ES-I3 (cell line): Measurements from ENCODE around the gene IRAK3.
A peak's percentile ranks its signal among the peaks of the same experiment; 100 is the strongest.
"Not testable (repeated sequence)": the region's sequence is repeated elsewhere in the genome, so short reads cannot be mapped to it uniquely, and the experiment has no call there.

Experiments used
- H3K36me3 ChIP-seq: 2 replicates; pipeline ENCODE4 v1.6.1; 2013; ENCODE audit warnings: mild to moderate bottlenecking, low read length, control low read depth, moderate library complexity; ENCODE audit not compliant: insufficient read depth
- H3K4me1 ChIP-seq: 2 replicates; pipeline ENCODE4 v1.6.1; 2013; ENCODE audit warnings: mild to moderate bottlenecking, control low read depth, low read length; ENCODE audit not compliant: insufficient read depth
- H3K9ac ChIP-seq: 2 replicates; pipeline ENCODE4 v1.6.1; 2013; ENCODE audit warnings: low read depth, mild to moderate bottlenecking, low read length, moderate library complexity
- H3K9me3 ChIP-seq: 2 replicates; pipeline ENCODE4 v1.6.1; 2013; ENCODE audit warnings: mild to moderate bottlenecking, low read length, moderate library complexity; ENCODE audit not compliant: control insufficient read depth, insufficient read depth

Gene IRAK3

DNA sequence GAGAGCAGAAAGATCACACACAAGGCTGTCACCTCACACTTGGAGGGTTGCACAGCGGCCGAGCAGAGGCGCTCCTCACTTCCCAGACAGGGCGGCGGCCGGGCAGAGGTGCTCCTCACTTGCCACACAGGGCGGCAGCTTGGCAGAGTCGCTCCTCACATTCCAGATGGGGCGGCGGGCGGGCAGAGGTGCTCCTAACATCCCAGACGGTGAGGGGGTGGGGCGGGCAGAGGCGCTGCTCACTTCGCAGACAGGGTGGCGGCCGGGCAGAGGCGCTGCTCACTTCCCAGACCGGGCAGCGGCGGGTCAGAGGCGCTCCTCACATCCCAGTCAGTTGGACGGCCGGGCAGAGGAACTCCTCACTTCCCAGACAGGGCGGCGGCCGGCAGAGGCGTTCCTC is 28.3 kb upstream of the IRAK3 start:
- Histone ChIP-seq H3K4me1 (no peaks in the 10 kb centered on the region), H3K36me3 (no peaks in the 10 kb centered on the region), H3K9ac (no peak overlapping the region), H3K9me3 (peaks cover 2% of the 10 kb centered on the region; the same call in 1 of the 2 replicates)

- Histone ChIP-seq H3K9ac (no peak overlapping the region), H3K9me3 (peaks cover 2% of the 10 kb centered on the region; the same call in 1 of the 2 replicates), H3K4me1 (no peaks in the 10 kb centered on the region), H3K36me3 (no peaks in the 10 kb centered on the region)
These were observed 26.3 kb upstream of the IRAK3 start for GRCh38 chr12:66162701-66163100.

GRCh38 chr12:66163289-66163688 is 25.7 kb upstream of the IRAK3 start:
- no peaks in the 10 kb centered on the region for H3K4me1 ChIP-seq
- no peak overlapping the region for H3K9ac ChIP-seq
- H3K9me3 ChIP-seq: peaks cover 2% of the 10 kb centered on the region; the same call in 1 of the 2 replicates
- H3K36me3 ChIP-seq: no peaks in the 10 kb centered on the region

- H3K9ac ChIP-seq: no peak overlapping the region
- peaks cover 2% of the 10 kb centered on the region; the same call in 1 of the 2 replicates for H3K9me3 ChIP-seq
- no peaks in the 10 kb centered on the region for H3K36me3 ChIP-seq
- peaks cover 3% of the 10 kb centered on the region; the same call in 1 of the 2 replicates for H3K4me1 ChIP-seq
These were observed 24.6 kb upstream of the IRAK3 start for GRCh38 chr12:66164349-66164821.

DNA sequence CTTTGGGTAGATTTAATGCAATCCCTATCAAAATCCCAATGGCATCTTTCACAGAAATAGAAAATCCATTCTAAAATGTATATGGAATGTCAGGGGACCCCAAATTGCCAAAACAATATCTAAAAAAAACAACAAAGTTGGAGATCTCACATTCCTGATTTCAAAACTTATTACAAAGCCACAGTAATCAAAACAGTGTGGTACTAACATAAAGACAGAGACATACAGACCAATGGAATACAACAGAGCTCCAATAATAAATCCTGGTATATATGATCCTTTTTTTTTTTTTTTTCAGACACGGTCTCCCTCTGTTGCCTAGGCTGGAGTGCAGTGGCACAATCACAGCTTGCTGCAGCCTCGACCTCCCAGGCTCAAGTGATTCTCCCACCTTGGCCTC is 23.9 kb upstream of the IRAK3 start:
- no peaks in the 10 kb centered on the region for H3K36me3 ChIP-seq
- peaks cover 3% of the 10 kb centered on the region; the same call in 1 of the 2 replicates for H3K4me1 ChIP-seq
- H3K9me3 ChIP-seq: peaks cover 2% of the 10 kb centered on the region; the same call in 1 of the 2 replicates
- H3K9ac ChIP-seq: no peak overlapping the region

DNA sequence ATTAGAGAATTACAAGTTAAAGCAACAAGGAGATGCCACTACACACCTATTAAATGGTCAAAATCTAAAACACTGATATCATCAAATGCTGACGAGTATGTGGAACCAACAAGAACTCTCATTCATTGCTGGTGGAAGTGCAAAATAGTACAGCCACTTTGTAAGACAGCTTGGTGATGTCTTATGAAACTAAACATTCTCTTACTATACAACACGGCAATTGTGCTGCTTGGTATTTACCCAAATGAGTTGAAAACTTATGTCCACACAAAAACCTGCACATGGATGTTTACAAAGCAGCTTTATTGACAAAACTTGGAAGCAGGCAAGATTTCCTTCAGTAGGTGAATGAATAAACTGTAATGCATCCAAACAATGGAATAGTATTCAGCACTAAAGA is 22.5 kb upstream of the IRAK3 start:
- Histone ChIP-seq H3K4me1 (peaks cover 3% of the 10 kb centered on the region; the same call in 1 of the 2 replicates), H3K9ac (no peak overlapping the region), H3K36me3 (no peaks in the 10 kb centered on the region), H3K9me3 (peaks cover 2% of the 10 kb centered on the region; the same call in 1 of the 2 replicates)

DNA sequence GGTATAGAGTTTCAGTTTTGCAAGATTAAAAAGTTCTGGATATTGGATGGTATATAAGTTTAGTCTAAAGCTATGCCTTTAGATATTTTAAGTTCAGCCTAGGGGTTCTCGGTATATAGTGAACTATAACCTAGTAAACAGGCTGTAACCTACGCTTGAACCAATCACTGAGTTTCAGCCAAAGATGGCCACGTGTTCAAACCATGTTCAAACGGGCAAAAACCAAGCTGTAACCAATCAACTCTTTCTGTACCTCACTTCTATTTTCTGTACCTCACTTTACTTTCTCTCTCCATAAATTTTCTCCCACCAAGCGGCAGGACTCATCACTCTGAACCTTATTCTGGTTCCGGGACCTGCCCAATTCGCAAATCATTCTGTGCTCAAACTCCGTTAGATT is 20.6 kb upstream of the IRAK3 start:
- Histone ChIP-seq H3K36me3 (no peaks in the 10 kb centered on the region), H3K4me1 (peaks cover 3% of the 10 kb centered on the region; the same call in 1 of the 2 replicates), H3K9me3 (peaks cover 2% of the 10 kb centered on the region; the same call in 1 of the 2 replicates), H3K9ac (0 out of 2 replicates have a peak overlapping the region, but pooled peaks have one; percentile 31)

GRCh38 chr12:66169221-66170170 is 19.5 kb upstream of the IRAK3 start, which contains the start of gene TMBIM4:
TMBIM4 (minus strand) TSS chr12:66169996; CDS start chr12:66169951, 45 bp downstream.
- peaks cover 4% of the 10 kb centered on the region; the same call in 1 of the 2 replicates for H3K9me3 ChIP-seq
- peak within 1 kb of the TSS; percentile 98 for H3K9ac ChIP-seq
- peaks cover 3% of the 10 kb centered on the region; the same call in 1 of the 2 replicates for H3K4me1 ChIP-seq
- H3K36me3 ChIP-seq: no peaks in the 10 kb centered on the region

DNA sequence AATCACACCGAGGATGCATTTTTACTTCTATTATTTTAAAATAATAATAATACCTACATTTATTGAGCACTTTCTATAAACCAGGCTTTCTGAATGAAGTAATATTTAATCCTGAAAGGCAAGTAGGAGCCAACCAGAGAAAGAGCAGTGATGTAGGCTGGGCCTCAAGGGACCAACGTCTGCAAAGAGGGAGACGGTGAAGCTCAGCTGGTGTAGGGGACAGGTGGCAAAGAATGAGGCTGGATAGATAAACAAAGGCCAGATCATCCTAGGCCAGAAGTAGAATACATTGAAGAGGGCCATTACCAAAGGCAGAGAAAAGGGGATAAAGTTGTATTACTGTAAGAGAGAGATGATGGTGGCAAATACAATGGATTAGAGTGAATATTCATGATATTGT is 18.4 kb upstream of the IRAK3 start:
- Histone ChIP-seq H3K4me1 (peaks cover 3% of the 10 kb centered on the region; the same call in 1 of the 2 replicates), H3K36me3 (no peaks in the 10 kb centered on the region), H3K9ac (peak overlapping the region; percentile 98; the same call in 1 of the 2 replicates), H3K9me3 (peaks cover 4% of the 10 kb centered on the region; the same call in 1 of the 2 replicates)

- H3K9ac ChIP-seq, H3K4me1 ChIP-seq, H3K9me3 ChIP-seq, H3K36me3 ChIP-seq: not testable (repeated sequence)
These were observed 14.4 kb upstream of the IRAK3 start for GRCh38 chr12:66174391-66175325.

DNA sequence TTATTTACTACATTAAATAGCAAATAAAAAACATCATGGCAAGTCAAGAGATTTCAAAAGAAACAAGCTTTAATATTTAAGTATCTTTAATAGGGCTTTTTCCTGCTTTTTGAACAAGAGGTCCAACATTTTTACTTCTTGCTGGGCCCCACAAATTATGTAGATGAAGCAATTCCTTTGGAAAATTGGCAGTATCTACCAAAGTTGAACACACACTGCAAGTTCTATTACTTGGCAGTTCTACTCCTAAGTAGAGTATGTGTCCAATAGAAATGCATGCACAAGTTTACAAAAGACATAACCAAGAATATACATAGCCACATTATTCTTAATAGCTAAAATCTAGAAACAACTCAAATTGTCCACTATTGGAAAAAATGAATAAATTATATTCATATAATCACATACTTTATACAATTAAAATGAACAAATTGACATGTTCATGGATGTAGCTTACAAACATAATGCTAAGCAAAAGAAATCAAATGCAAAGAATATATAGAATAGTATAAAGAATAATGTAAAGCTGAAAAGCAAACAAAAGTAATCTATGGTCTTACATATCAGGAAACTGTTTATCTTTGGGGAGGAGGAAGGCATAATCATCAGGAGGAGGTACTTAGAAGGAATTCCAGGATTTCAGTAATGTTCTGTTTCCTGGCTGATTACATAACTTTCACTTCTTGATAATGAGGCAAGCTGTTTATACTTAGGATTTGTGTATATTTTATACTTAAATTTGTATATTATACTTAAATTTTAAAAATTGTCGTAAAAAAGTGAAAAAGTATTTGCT is 12.7 kb upstream of the IRAK3 start:
- H3K9me3 ChIP-seq: peaks cover 4% of the 10 kb centered on the region; the same call in 1 of the 2 replicates
- H3K36me3 ChIP-seq: no peaks in the 10 kb centered on the region
- no peaks in the 10 kb centered on the region for H3K4me1 ChIP-seq
- H3K9ac ChIP-seq: no peak overlapping the region

DNA sequence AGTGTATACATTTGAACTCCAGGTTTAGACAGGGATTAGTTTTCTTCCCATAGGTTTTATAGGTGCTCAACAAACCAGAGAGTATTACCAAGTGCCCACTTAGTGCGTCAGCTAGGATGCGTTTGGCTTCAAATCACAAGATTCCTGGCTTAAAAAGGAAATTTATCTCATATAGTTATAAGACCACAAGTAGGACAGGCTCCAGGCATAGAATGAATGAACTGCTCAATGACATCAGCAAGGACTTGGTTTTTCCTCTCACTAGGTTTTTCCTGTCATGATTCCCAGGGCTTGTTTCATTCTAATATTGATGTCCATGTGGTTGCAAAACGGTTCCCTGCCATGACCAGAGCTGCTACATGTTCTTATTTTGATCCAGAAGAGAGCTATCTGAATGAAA is 6.1 kb upstream of the IRAK3 start:
- Histone ChIP-seq H3K4me1 (no peaks in the 10 kb centered on the region), H3K9ac (no peak overlapping the region), H3K9me3 (no peaks in the 10 kb centered on the region), H3K36me3 (no peaks in the 10 kb centered on the region)

DNA sequence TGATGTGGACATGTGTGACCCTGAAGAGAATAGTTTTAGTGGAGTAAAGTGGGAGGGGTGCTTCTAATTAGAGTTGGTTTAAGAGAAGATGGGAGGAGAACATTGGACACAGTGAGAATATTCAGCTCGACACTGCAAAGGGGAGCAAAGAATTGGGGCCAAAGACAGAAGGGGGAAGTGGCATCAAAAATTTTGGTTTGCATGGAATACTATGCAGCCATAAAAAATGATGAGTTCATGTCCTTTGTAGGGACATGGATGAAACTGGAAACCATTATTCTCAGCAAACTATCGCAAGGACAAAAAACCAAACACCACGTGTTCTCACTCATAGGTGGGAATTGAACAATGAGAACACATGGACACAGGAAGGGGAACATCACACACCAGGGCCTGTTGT is 4.2 kb upstream of the IRAK3 start:
- H3K9me3 ChIP-seq, H3K9ac ChIP-seq, H3K36me3 ChIP-seq, H3K4me1 ChIP-seq: not testable (repeated sequence)
